ENCODE data around the gene GALNT15.

GRCh38 chr3:16187213-16187790, 12.8 kb downstream of the GALNT15 start:
- no peak for TF ChIP-seq CTCF (IDR thresholded peaks at IDR 0.05)
- no peak for TF ChIP-seq POLR2A (IDR thresholded peaks at IDR 0.05)
- no peak for TF ChIP-seq POLR2AphosphoS5 (IDR thresholded peaks at IDR 0.05)
- TF ChIP-seq EP300 (IDR thresholded peaks at IDR 0.05): no peak

Data from stomach (tissue), 4 donors.